ENCODE data around the gene SLC41A3.
"Not testable (repeated sequence)": the region's sequence is repeated elsewhere in the genome, so short reads cannot be mapped to it uniquely, and the experiment has no call there.

SLC41A3 gene

DNA sequence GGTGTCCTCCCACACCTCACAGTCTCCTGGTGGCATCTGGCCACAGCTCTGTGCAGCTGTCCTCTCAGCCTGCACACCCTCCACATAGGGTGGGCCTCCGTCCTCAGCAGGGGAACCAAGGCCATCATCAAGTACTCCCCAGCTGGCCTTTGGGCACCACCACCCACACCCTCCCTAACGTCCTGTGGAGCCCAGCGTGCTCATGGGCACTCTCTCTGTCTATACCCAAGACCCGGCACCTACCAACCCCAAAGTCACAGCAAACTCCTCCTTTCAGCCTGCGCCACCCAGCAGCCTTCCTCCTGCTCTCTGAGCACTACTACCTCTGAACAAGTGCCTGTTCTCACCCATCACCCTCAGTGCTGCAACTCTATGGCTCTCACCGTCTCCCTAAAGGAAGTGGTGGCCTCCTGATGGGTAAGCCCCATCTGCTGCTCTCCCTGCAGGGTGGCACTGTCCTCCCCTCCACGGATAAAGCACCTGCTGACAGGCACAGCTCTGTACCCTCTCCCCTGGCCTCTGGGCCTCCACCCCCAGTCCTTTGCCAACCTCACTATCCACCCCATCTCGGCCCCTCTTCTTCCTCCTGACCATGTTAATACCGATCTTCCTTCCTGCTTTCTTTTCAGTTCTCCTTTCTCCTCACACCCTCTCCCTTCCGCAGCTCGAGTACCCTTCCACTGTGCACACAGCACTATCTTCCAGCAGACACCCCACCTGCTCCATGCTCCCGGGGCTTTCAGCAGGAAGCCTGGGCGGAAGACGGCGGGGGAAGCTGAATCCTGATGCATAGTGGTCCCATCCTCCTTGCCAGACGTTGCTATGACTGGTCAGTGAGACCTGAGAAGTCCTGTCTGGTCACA lies 31.5 kb downstream of the SLC41A3 start:
- no peak for DNase-seq

DNA sequence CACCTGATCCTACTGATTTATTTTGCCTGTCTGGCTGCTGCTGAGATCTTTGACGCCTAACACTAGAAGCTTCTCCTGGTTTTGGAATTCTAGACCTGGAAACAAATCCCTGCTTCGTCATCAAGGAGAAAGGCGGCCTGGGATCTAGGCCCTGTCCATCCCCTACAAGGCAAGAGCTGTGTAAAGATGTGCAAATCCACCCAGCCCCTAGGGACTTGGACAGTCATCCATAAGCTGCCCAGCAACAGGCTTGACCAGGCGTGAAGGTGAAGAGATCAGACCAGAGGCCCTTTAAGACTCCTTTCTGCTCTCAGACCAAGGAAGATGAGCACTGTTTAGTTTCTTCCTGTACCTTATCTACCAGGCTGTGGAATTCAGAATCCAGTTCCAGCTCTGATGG lies 32.2 kb downstream of the SLC41A3 start:
- DNase-seq = no peak

DNA sequence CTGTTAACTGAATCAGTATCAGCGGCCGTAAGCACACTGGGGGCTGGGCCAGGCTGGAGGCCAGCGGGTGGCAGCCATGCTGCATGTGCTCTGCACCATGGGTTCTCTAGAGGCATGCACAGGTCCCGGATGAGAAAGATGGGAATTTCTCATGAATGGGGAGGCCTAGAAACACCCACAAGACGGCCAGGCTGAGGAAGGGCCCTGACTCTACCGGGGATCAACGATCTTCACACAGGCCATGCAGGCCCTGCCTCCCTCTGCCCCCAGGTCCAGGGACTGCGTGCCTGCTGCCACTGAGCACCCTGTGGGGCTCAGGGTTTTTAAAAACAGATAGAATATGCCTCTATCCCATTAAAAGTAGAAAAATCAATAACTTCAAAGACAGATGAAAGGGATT lies 32.7 kb downstream of the SLC41A3 start:
- no peak for DNase-seq

DNA sequence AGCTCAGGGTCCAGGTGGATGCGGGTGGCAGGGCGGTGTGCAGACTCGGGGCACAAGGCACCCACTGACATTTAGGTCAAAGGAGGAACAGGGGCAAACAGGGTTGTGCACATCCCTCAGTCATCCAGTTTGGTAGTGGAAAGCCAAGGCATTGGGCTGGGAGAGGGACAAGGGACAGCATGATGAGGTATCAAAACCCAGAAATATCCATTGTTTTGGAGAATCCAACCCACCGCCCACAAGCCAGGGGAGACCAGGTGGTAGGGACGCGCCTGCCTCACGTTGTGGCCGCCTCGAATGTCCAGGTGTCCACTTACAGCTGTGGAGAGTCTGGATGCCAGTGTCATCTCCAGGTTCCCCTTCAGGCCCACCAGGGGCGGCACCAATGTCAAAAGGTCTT lies 33.3 kb downstream of the SLC41A3 start:
- no peak for DNase-seq

DNA sequence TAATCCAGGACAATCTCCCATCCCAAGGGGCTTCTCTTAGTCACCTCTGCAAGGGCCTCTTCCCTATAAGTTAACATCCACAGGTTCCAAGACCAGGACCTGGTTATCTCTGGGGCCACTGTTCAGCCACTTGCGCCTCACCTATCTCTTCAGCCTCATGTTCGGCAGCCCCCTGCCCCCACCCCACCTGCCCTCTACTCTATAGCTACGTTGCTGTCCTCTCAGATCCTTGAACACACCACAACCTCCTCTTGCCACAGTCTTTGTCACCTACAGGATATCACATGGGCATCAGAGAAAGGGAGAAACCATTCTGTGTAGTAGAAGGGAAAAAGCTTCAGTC lies 33.9 kb downstream of the SLC41A3 start:
- no peak for DNase-seq

DNA sequence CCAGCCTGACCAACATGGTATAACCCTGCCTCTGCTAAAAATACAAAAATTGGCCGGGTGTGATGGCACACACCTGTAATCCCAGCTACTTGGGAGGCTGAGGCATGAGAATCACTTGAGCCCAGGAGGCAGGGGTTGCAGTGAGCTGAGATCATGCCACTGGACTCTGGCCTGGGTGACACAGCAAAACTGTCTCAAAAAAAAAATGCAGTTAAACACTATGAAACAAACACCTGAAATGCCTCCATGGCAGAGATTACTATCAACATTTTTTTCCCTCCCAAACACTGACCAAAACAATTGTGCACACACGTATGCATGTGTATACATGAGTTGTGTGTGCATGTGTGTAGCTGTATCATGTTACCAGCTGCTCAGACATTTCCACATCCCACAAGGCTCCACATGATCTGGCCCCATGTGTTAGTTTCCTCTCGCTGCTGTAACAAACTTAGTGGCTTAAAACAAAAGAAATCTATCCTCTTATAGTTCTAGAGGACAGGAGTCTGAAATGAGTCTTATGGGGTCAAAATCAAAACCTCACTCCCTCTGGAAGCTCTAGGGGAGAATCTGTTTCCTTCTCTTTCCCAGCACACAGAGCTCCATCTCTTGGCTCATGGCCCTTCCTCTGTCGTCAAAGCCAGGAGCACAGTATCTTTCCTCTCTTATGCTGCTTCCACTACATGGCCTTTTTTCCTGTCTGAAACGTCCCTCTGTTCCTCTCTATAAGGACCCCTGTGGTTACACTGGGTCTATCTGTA lies 34.5 kb downstream of the SLC41A3 start:
- DNase-seq = no peak

DNA sequence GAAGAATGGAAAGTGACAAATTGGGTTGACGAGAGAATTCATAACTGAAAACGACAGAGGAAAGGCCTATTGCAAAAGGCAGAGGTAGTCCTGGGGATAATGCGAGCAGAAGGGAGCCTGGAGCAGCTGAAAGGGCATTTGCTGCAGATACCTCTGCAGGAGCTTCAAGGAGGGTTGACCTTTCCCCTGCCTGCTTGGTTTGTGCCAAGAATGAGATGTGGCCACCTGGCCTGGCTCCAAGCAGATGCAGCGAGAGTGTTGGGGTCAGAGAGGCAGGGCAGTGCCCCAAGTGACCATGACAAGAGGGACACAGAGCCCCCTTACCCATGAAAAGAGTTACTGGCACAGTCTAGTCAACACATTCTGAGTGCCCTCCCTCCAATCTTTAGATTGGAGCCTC lies 43.5 kb downstream of the SLC41A3 start:
- no peak for DNase-seq

DNA sequence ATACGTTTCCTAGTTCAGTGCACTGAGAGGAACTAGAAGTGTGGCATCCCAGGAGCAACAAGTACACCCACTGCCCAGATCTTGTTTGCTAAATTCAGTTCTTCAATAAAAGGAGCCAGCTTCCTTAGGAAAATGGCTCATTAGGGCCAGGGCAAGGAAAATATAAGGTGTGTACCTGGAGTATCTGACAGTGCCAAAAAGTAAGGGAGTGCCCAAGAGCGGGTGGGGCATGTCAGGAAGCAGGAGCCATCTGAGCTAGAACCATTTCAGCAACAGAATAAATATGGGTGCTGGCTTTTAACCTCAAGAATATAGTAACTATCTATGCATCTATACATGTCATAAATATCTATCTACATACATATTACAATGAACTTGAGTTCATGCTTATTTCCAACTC lies 44.1 kb downstream of the SLC41A3 start:
- no peak for DNase-seq

DNA sequence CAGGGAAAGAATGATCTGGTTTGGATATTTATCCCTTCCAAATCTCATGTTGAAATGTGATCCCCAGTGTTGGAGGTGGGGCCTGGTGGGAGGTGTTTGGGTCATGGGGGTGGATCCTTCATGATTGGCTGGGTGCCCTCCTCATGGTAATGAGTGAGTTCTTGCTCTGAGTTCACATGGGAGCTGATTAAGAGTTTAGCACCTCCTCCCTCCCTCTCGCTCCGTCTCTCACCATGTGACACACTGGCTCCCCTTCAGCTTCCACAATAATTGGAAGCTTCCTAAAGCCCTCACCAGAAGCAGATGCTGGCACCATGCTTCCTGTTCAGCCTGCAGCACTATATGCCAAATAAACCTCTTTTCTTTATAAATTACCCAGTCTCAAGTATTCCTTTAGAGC lies 45.1 kb downstream of the SLC41A3 start:
- DNase-seq = not testable (repeated sequence)

DNA sequence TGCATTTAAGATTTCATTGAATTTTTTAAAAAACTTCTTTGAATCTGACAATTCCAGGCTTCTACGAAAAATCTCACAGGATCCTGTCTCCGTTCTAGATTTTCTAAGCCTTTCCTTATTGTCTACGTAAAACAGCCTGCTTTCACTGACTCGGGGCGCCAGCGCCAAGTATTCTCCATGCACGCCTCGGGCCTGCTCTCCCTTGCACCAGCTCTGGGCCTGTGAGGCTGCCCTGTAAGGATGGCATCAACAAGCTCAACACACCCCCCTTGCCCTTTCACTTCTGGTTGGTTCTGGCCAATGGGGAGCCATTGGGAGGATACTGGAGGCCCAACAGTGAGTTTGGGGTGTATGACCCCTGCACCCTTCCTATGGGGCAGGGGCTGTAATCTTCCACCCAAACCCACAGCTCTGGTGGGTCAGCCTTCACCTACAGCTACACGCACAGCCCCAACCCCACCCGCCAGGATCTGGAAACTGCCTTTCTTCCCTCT lies 47.8 kb downstream of the SLC41A3 start:
- DNase-seq = no peak

DNA sequence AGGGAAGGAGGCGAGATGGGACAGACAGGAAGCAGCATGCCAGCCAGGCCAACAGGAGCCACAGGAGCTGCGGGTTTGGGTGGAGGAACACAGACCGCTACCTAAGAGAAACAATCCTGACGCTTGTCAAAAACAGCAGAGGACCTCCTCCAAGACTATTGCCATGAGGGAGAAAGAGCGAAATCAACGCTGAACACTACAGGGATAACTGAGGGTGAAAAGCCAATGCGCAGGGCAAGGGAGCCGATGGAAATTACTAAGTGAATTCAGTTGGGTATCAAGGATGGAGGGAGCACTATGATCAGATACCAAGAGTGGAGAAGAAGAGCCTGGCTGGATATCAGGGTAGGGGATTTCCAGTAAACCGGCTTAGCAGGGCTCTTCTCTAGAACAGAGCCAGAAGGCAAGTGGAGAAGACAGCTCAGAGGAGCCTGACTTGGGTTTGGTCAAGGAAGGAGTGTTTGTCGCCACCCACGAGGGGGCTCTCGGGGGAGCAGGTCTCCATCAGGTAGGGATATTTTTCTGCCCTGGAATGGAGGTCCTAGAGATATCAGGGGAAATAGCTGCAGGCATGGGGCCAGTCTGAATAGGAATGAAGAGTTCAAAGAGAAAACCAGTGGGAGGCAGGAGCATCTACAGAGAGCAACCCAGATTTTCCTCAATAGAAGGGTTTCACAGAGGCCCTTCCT lies 48.4 kb downstream of the SLC41A3 start:
- no peak for DNase-seq

DNA sequence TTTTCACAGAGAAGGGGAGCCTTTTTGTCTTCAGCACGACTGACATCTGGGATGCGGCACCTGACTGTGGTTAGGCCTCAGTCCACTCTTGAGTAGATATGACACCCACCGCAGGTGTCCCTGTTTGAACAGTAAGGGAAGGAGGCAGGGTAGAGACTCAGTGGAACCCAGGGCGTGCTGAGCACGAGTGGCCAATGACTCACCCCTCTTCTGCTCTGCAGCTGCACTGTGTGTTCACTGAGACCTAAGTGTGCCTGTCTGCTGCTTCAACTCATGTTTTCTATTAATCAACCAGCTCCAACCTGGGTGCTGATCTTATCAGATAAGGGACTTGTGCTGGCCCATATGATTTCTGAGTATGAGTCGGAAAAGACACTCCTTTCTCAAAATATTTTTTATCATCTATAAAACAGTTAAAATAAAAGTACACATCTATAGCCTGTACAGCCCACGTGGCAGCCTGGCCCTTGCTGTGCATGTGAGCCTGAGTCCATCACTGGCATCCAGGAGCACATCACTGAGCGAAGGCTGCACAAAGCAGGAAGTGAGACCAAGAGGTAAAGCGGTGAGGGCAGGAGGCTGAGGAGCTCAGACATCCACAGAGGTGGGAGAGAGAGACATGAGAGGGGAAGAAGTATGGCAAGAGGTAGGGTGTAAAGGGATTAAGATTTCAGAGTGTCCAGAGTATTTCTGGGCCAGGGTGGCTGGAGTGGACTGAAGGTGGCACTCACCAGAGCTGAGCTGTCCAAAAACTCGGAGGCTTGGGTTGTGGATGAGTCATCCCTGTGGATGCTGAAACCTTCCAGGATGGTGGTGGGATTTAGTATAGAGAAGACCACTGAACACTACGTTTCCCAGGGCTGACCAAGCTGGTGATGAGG lies 49.2 kb downstream of the SLC41A3 start:
- no peak for DNase-seq

DNA sequence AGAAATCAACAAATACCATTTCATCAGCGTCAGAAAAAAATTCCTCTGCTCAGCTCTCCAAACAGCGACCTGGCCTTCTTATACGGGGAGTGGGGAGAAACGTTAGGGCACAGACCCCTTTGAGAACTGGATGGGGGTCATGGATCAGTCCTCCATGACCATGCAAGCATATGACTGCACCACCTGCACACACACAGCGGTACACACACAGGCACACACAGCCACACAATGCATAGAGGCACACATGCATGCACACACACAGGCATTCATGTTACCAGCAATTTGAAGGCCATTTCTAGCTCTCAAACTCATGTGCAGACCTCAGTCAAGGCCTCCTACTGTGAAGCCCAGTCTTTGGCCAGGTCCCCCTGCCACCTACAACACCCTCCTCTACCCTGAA lies 50.2 kb downstream of the SLC41A3 start:
- no peak for DNase-seq

DNA sequence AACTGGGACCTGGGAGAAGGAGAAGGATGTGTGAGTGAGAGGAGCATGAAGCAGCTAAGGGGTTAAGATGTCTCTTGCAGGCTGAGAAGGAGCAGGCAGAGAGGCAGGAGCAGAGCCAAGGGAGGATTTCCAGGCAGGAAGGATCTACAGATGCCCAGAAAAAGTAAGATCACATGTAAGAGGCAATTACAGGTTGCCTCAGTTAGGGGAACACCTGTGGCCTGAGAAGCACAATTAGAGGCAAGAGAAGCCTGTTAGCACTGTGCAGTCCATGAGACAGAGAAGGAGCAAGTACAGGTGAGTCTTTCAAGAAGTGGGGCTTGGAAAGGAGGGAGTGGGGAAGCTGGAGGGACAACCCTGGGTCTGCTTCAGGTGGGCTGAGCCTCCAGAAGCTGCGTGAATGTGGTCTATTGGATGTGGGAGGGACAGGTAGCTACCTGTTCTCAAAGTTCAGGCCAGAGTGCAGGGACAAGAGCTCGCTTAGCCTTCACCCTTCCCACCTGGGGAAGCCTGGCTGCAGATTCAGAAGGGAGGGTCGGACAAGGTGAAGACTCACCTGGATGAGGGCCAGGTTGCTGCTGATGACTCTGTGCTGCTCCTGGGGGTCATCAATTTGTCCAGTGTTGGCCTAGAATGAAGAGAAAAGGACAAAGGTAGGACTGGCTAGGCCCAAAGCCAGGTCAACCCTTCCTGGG lies 50.7 kb downstream of the SLC41A3 start:
- DNase-seq = no peak

DNA sequence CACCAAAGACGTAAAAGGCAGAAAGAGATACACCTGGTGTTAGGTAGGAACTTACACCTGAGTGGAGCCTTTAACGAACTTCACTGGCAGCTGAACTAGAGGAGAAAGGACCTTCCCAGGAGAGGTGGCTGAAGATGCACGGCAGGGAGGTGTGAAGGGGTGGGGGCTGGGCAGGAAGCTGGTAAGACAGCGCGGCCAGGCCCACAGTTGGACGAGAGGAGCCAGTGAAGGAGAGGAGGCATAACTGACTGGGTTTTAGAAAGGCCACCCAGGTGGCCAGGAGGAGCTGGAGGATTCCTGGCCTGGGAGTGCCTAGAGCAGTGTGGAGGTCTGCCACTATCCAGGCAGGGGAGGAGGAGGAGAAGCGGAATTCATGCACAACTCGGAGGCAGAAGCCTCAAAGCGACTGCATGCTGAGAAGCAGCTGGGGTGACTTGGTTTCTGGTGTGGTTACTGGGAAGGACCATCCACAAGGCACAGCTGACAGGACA lies 51.9 kb downstream of the SLC41A3 start:
- DNase-seq = no peak

DNA sequence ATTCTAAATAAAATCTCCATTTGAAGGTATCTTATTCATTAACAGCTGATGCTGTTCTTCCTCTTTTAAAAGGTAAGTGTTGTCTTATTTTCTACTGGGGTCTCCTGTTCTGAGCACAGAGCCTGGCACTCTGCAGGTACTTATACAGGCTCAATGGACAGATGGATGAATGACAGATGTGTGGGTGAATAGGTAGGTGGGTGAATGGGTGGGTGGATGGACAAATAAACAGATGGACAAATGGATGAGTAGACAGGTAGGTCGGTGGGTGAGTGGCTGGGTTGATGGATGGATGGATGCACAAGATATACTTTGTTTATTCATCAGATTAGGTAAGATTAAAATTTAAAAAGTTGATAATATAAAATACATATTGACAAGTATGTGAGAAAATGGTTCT lies 53.5 kb downstream of the SLC41A3 start:
- DNase-seq = no peak

DNA sequence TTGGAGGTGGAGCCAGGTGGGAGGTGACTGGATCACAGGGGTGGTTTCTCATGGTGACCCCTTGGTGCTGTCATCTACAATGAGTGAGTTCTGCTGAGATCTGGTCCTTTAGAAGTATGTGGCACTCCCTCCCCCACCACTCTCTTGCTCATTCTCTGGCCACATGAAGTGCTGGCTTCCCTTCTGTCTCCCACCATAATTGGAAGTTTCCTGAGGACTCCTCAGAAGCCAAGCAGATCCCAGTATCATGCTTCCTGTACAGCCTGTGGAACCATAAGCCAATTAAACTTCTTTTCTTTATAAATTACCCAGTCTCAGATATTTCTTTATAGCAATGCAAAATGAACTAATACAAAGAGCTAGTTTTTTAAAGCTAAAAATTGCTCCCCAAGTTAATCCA lies 54.7 kb downstream of the SLC41A3 start:
- DNase-seq = no peak

DNA sequence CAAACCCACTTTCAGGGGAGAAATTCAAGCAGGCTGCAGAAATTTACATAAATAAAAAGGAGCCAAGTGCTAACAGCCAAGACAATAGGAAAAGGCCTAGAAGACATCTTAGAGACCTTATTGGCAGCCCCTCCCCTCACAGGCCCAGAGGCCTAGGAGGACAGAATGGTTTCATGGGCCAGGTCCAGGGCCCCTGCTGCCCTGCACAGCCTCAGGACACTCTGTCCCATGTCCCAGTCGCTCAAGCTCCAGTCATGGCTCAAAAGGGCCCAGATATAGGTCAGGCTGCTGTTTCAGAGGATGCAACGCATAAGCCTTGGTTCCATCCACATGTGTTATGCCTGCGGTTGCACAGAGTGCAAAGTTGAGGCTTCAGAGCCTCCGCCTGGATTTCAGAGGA lies 55.8 kb downstream of the SLC41A3 start:
- DNase-seq = no peak

DNA sequence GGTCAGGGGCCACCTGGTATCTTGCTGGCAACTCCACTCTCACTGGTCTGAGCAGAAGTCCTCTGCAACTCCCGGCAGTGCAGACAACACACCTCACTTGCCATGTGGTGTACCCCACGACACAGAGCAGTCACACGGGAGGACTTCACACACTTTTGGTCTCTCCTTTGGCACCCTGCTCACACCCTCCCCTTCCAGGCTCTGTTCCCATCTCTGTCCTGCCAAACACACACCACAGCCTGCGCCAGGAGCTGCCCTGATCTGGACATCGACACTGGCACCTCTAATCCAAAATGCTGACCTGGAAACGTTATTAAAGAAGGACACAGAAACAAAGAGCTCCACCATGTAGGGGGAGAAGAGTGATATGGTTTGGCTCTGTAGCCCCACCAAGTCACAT lies 57.2 kb downstream of the SLC41A3 start:
- no peak for DNase-seq

DNA sequence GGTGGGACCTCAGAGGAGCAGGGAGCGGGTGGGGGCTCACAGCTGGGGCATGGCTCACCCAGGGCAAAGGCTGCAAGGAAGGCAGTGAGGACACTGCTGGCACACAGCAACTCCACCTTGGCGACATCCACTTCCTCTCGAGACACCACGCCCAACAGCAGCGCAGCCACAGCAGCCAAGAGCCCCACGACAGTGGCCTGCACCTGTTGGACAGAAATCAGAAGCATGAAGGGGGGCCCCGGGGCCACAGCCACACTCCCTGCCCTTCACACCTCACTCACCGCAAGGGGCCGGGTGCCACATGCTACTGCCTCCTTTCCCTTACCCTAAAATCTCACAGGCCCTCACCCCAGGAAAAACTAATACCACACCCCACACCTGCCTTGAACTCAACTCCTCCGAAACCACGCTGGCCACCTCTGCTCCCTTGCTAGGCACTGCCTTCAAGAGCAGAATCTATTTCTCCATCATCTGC lies 57.6 kb downstream of the SLC41A3 start:
- DNase-seq = no peak

DNA sequence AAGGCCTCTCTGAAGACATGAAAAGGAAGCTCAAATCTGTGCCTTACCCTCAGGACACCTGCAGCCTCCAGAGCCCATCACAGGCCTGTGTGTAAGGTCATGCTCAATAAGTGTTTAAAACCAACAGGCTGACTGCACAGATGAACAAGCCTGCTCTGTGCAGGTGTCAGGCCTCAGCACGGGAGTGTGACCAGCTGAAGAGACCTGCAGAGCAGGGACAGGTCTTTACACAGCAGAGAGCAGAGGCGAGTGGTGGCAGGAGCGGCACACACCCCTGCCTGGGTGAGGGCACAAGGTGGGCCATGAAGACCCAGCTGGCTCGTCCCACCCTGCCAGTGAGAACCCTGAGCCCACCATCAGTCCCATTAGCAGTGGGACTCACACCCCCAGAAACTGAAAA lies 58.1 kb downstream of the SLC41A3 start:
- DNase-seq = no peak
